Upper lobe of left lung (tissue), 4 donors: Measurements from ENCODE around the gene C3orf20.

ENCODE experiments used
- POLR2A ChIP-seq, 4 donors: fragments of 450-650 bp; IDR thresholded peaks; one replicate each; pipeline ENCODE4 v1.5.1; 2016 to 2017; ENCODE audit warnings: antibody characterized with exemption in 4 of 4, mild to moderate bottlenecking in 2 of 4
- TF ChIP-seq, protein P1 (sequence below), 6 experiments: fragments of 450-650 bp in 4 of 6; fragments of 200-600 bp in 2 of 6; sonication (generic) in 2 of 6; IDR thresholded peaks; one replicate each; pipeline ENCODE4 v1.5.1; 2016 to 2019; ENCODE audit warnings: antibody characterized with exemption in 6 of 6

DNA sequence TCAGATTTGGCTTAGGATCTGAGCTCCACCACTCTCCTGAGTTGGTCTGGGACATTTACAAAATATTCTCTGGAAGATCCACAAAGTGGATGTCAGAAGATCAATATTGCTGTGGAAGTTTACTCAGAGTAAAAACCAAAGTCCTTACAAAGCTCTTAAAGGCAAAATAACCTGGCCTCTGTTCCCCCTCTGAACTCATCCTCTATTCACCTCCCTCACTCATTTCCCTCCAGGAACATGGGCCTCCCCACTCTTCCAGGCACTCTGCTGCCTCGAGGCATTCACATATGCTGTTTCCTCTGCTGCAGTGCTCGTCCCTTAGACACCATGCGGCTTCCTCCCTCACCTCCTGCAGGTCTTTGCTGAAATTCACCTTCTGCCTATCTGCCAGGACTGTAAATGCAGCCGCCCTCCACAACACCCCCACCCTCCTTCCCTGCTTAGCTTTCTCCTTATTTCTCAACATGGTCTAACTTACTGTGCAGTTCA lies 42.5 kb upstream of the C3orf20 start:
- TF ChIP-seq, protein P1, sequence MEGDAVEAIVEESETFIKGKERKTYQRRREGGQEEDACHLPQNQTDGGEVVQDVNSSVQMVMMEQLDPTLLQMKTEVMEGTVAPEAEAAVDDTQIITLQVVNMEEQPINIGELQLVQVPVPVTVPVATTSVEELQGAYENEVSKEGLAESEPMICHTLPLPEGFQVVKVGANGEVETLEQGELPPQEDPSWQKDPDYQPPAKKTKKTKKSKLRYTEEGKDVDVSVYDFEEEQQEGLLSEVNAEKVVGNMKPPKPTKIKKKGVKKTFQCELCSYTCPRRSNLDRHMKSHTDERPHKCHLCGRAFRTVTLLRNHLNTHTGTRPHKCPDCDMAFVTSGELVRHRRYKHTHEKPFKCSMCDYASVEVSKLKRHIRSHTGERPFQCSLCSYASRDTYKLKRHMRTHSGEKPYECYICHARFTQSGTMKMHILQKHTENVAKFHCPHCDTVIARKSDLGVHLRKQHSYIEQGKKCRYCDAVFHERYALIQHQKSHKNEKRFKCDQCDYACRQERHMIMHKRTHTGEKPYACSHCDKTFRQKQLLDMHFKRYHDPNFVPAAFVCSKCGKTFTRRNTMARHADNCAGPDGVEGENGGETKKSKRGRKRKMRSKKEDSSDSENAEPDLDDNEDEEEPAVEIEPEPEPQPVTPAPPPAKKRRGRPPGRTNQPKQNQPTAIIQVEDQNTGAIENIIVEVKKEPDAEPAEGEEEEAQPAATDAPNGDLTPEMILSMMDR (IDR thresholded peaks at IDR 0.05): no peak
- TF ChIP-seq POLR2A (IDR thresholded peaks at IDR 0.05): no peak
